ENCODE measurements around the gene PAH.

GRCh38 chr12:102965281-102966155 is 48.5 kb upstream of the PAH start:
- TF ChIP-seq POLR2A (IDR thresholded peaks at IDR 0.05) (no peak), CTCF (IDR thresholded peaks at IDR 0.05) (no peak)

All from body of pancreas (tissue), 4 donors.